GM12872 (cell line): ENCODE measurements around the gene GALNT16.

Experiments
- CTCF ChIP-seq: IDR thresholded peaks from 3 replicates; pipeline ENCODE4 v1.5.1; 2011; ENCODE audit warnings: low read depth, mild to moderate bottlenecking, low read length, moderate library complexity; ENCODE audit not compliant: insufficient read depth

Gene GALNT16

GRCh38 chr14:69321601-69322330 lies 61.8 kb downstream of the GALNT16 start:
- TF ChIP-seq CTCF: no peak

- no peak for TF ChIP-seq CTCF
These were observed 63.5 kb downstream of the GALNT16 start for GRCh38 chr14:69323266-69323998.

- no peak for TF ChIP-seq CTCF
These were observed 64.0 kb downstream of the GALNT16 start for GRCh38 chr14:69323999-69324282.

- TF ChIP-seq CTCF: no peak
These were observed 64.5 kb downstream of the GALNT16 start for GRCh38 chr14:69324341-69324931.

GRCh38 chr14:69325086-69325485 lies 65.1 kb downstream of the GALNT16 start:
- TF ChIP-seq CTCF: no peak

GRCh38 chr14:69325646-69326265 lies 65.8 kb downstream of the GALNT16 start:
- peak; percentile 43; the same call in 2 of the 3 replicates for TF ChIP-seq CTCF

GRCh38 chr14:69326611-69327010 lies 66.7 kb downstream of the GALNT16 start:
- TF ChIP-seq CTCF: no peak
